Inflammatory macrophage treated with lipopolysaccharide for 1 hour (primary cell): ENCODE data around the gene LIF.

ENCODE experiments used
- DNase-seq, 2 donors: peaks; one replicate each; pipeline ENCODE4 v3.0.0-alpha.2; 2020 to 2022

Gene LIF

DNA sequence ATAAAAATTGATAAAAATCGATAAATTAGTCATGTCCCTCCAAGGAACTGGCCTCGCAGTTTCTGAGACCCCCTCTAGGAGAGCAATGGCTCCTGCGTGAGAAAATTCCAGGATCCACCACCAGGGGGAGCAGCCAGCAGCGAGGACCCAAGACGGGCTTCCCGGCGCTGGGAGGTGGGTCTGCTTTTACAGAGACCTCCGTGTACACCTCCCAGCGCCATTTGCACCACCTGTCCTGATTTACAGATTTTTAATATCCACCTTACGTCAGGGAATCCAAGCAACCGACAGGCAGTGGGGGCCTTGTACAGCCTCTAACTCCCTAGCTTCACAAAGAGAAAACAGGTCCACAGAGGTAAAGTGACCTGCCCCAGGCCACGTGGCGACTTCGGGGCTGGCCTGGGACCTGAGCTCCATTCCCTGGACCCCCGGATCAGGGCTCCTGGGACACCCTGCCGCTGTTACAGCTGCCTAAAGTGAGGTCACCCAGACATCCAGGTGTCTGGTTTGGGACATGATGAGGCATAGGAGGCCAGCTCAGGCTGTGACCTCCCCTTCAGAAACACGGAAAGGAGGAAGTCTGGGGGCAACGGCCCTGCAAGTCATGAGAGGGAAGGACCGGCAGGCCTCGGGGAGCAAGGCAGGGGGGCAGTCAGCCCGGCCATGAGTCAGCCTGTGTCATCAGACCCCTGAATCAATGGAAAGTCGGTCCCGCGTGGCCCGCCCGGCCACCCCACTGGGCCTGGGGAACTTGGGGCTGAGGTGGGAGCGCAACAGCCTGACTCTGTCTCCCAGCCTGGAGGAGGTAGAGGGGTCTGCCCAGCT, 16.6 kb upstream of the LIF start:
- peak; percentile 81 to 89 for DNase-seq

DNA sequence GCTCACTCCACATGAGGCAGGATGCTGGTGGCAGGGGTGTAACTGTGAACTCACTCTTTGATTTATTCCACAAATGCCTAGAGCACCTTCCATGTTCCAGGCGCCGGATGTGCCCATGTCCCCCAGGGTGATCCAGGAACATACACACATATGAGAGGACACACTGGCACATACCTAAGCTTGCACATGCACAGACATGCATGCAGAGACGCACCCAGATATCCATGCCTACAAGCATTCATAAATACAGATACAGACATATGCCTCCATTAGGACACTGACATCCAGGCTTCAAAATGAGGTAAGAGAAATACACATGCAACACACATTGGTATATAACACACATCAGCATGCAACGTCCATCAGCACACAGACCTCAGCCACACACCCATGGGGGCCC, 15.6 kb upstream of the LIF start:
- no peak for DNase-seq

DNA sequence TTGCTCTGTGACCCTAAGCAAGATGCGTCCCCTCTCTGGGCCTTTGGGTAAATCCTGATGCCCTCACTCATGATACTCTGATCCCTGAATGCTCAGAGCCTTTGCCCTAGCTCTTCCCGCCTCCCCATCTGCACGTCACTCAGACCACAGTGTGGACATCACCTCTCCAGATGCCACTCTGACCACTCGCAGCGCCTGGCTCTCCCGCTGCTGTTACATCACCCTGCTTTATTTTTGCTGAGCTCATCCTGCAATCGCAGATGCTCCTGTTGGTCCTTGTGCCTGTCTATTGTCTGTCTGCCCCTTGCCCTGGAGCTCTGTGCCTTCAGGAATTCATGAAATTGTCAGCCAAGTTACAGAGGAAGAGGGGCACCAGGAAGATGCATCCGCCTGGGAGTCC, 14.6 kb upstream of the LIF start:
- DNase-seq = peak; percentile 72 to 73

DNA sequence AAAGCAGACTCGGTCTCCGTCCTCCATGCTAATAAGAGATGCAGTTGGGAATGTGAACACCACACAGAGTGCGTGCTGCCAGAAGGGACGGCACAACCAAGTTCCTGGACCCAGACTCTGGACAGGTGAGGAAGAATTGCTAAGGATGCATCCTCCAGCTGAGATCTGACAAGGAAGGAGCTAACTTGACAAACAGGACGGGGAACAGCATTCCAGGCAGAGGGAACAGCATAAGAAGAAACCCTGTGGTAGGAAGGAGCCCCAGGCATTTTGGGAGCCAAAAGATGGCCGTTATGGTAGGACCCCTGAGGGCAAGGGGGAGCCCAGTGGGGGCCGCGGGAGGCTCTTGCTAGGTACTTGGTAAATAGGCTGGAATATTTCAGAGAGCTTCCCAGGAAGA, 14.1 kb upstream of the LIF start:
- DNase-seq = no peak

DNA sequence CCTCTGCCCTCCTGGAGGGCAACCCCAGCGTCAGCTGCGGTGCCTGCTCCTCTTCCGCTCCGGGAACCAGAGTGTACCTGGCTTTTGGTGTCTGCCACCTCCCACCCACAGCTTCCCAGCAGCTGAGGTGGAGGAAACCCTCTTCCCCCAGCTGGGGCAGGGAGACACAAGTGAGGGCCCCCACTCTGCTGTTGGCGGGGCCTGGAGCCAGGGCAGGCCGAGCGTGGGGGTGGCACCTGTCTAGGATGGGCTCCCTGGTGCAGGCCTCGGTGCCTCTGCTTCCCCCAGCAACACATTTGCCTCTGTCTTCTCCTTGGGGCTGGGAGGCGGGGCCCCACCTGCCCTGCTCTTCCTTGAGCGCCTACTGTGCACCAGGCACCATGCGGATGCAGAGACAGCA, 13.7 kb upstream of the LIF start:
- no peak for DNase-seq

DNA sequence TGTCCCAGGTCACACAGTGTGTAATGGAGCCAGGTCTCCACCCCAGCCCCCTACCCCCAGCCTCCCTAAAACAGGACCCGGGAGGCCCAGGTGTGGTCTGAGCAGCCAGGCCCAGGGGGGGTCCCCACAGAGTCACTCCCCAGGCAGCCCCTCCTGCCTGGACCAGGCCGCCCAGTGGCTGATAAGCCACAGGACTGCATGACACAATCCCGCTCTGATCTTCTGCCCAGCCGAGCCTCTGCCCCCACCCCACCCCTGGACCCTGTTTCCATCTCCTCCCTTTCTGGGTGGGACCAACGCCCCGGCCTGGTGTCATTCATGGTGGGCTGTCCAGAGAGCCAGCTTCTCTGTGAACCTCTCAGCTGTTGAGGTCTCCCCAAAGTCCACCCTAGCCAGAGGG, 7.8 kb upstream of the LIF start:
- no peak for DNase-seq

DNA sequence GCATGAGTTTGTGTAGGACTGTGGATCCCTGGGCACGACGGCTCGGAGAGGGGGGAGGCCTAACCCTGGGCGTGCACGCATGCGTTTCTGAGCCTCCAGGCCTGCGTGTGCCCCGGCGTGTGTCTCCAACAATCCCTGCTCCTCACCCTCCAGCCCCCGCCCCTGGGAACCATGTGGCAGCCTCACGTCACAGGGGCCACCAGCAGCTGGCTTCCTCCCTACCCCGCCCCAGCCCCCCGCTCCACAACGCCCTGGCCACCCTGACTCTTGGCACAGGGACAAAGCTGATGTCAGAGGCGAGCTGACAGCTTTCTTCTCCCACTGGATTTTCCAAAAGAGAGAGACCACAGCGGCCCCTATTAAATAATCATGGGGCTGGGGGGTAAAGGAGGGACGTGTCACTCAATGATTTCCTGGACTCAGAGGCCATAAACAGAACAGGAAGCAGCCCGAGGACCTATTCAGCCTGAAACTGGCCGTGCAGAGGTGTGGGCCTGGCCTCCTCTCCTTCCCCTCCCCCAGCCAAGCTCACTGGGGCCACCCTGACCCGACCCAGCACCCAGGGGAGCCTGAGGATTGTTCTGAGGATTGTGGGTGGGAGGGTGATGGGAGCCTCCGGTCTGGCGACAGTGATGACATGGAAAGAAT, 6.8 kb upstream of the LIF start:
- DNase-seq = no peak

DNA sequence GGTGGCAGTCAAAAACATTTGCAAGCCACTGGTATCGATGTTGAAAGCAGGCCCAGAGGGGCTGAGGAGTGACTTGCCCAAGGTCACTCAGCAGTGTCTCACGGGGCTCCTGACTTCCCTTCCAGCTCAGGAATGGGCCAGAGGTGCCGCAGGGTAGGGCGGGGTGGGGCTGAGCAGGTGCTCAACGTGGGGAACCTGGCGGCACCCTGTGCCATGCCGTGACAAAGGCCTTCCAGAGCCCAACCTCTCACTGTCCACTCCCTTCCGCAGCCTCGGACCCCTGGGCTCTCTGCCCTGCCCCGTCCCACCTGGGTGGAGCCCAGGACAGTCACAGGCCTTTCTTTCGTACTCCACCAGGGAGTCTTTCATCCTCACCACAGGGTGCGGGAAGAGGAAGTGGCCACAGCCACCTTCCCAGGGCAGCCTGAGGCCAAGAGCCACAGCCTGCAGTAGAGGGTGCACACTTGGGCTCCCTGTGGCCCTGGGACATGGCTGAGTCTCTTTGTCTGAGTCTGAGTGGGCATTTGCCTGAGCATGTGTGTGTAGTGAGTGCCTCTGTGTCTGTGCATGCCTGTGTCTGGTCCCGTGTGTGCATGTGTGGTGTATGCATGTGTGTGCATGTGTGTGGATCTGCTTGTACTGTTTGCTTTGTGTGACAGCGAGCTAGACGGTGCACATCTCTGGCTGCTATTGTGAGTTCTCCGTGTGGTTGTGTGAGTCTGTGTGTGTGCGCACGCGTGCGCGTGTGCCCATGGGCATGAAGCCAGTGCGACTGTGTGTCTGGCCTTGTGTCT, 6.0 kb upstream of the LIF start:
- no peak for DNase-seq

DNA sequence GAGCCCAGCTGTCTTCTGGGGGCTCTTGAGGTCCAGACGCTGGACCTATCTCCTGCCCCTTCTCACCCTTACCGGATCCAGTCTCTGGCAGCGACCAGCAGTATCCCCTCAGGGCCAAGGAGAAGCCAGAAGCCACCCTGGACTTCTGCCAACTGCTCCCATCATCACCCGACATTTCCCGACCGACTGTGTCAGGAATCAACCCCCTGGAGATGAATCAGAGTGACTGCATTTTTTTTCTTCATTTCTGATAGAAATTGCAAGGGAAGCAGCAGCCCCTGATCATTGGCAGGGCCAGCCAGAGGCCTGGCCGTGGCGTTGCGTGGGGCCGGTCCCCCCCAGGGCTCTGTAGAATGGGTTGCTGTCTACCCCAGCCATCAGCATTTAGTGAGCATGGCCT, 5.2 kb upstream of the LIF start:
- no peak for DNase-seq

DNA sequence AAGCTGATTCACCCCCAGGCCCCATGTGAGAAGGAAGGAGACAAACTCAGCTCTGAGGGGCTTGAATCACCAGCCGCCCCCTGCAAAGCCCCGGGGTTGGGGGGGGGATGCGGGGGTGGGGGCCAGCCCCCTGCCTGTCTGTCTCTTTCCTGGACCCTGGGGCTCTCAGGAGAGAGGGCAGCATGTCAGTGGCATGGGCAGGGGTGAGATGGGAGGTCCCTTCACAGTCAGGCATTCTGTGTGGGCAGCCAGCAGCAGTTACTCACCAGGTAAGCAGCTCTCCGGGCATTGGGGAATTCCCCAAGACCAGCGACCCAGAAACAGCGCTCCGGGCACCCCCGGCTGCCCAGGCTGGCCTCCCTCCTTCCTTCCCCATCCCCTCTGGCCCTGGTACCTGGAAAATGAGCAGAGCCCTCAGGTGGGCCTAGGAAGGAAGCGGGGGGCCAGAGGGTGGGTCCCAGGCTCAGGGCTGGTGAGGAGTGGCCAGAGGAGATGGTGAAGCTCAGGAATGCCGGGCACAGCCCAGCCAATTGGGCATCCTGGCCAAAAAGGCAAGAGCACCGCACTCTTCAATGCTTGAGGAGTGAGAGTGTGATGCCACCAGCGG, 4.2 kb upstream of the LIF start:
- DNase-seq = peak in 1 of 2 donors; percentile 40

DNA sequence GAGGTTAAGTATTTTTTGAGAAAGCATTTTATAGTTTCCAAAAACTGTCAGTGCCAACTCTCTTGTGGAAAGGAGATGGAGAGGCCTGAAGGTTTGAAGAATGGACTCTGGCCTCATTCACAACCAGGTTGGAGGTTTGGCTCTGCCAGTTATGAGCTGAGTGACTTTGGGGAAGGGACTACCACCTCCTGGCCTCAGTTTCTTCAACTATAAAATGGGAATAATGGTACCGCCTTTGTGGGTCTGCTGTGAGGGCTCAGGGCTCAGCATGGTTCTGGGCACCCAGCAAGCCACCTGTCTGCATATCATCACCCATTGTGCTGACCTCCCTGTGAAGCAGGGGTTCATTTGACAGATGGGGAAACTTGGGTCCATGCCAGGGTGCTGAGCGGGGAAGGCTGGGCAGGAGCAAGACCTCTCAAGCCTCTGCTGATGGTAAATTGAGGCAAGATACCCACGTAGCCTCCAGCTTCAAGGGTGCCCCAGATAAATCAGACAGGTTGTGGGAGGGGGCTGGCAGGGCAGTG, 3.5 kb upstream of the LIF start:
- no peak for DNase-seq

DNA sequence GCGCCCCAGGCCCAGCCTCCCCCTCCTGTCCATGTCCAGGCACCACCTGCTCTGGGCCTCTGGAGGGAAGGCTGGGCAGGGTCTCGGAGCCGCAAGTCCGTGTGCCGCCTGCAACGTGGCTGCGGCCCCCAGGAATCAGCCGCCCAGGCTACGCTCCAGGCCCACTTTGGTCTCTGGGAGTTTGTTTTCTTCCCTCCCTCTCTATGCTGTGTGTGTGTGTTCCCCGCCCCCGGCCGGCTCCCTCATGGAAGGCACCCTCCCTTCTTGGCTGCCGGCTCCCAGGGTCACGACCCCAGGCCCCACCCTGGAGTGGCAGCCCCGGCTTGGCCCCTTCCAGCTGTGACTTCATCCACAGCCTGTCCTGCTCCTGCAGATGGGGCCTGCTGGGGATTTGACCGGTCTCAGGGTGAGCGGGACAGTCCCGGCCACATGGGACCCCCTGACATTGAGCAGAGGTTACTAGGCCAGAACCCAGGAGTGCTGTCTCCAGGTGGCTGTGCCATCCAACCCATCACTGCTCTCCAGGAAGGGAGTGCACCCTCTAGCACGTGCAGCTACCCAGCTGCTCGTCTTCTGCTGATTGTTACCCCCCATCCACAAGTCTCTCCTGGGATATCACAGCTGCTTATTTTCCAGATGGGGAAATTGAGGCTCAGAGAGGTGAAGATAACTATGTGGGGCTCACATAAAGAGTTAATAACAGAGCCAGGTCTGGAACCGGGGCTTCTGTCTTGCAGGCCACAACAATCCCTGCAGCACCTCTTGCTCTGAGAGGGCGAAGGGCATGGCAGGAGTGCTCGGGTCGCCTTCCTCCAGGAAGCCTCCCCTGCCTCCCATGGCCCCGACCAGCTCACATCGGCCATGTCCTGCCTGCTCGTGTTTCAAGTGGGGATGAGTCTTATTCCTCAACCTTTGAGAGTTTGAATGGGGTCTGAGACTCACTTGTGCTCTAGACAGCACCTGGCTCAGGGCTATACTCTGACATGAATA, 2.8 kb upstream of the LIF start:
- no peak for DNase-seq

DNA sequence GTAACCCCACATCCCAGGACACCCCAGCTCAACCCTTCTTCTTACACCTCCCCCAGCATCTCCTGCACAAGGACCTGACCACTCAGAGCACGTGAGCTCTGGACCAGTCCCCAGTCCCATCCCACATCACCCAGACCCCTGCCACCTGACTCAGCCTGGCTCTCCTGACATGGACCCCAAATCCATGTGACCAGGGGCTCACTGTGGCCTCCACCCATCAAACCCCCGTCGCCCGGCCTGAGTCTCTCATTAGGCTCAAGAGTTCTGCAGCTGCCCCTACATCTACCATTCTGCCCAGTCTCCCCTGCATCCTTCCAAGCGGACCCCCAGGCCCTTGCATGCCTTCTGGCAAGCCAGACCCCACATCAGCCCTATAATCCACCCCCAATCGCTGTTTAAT, 1.9 kb upstream of the LIF start:
- no peak for DNase-seq

DNA sequence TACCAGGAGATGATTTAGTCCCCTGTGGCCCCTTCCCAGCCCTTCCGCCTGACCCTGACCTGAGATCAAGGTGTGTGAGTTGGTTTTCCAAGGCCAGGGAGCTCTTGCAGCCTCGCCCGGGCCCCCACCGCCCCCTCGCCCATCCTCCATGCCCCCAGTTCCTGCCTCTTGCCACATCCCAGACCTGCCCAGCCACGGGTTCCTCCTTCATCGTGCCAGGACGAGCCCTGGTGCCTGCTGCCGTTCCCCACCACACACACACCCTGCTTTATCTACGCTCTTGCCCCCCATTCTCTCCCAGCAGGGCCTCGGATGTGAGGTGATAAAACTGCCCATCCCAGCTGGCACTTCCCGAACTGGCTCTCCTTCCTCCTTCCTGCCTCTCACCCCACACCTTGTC, 1.4 kb upstream of the LIF start:
- DNase-seq = no peak

DNA sequence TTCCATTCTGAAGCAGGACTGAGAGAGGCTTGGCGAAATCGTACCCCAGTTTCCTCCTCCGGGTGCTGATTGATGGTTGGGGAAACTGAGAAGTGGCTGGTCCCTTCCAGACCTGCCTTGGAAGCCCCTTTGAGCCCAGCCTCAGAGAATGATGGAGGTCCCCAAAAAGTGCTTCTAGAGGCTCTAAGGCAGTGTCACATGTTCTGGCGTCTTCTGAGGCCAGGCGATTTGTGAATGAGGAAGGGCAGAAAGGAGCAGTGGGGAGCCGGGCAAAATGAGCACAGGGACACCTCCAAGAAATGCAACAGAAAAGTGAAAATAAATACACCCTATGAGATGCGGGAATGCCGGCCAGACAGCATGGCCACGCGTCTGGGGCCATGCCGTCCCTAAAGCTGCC, 1.0 kb upstream of the LIF start:
- no peak for DNase-seq

DNA sequence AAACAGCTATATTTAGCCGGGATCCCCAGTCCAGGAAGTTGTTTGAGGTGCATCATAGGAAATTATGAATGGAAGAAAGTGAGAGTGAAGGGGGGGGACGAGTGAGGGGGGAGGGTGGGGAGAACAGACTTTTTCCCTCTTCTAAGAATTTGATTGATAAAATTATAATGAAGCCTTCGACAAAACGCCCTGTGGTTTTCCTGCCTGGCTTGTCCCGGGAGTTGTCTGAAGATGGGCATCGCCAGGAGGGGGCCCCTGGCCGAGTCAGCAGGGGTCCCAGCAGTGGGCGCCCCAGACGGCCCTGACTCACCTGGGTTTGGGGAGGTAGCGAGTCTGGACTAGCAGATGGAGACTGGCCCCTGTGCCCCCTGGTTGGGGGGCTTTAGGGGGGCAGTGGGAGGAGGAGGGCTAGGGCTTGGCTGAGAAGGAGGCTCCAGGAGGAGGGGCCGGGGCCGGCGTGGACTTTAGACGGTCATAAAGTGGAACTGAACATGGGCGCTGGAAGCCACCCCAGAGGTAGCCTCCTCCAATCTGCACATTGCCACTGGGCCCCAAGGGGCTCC, 336 bp upstream of the LIF start:
- no peak for DNase-seq

DNA sequence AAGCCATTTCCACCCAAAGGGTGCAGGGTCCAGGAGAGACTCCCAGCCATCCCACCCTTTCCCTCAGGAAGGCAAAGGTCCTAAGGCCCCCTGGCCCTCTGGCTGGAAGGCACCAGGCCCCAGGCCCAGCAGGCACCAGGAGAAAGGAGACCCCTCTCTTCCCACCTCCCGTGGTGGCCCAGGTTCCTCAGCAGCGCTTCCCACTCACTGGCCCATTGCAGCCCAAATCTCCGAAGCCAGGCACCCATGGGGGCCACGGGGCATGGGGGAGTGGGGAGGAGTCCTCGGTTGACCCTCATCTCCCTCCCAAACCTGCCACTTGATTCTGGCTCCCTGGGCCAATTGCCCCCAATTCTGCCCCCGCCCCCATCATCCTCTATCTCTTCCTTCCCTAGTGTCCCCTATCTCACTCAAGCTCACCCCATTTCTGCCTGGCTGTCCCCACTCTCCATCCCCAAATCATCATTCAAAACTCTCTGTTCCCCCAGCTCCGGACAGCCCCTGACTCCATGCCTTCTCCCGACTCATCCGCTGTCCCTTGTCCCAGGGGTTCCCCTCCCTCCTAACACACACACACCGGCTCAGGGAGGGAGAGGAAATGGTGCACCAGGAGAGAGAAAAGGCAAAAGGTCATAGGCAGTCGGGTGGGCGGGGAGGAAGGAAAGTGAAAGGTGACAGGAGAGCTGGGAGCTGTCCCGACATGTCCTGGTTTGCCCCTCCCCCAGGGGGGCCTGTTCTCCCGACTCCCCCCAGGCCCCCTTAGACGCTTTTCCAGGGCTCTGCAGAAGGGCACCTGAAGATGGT, 1.2 kb downstream of the LIF start:
- no peak for DNase-seq

DNA sequence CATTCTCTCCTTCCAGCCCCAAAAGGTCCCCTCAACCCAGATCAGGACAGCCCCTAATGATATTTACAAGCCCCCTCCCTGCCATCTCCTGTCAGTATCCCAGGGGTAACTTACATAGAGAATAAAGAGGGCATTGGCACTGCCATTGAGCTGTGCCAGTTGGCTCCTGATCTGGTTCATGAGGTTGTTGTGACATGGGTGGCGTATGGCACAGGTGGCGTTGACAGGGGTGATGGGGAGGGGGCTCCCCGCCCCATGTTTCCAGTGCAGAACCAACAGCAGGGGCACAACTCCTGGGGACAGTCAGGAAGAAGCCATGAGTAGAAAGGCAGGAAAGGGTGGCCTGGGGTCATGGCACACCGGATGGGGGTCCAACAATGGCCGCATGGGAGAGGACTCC, 1.9 kb downstream of the LIF start:
- no peak for DNase-seq

DNA sequence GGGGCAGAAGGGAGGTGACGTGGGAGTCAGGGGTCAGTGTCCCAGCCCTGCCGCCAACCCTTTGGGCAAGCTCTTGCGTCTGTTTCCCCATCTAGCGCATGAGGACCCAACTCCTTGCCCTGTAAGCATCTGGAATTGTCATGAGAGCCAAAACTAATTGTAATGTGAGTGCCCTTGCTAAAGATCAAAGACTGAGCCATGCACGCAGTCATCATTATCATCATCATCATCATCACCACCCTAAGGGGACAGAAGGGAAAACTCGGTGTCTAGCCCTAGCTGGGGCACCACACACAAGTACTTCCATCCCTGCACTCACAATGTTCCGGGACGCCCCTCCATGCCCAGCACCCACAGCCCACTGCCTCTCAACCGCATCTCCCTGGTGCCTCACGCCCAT, 2.5 kb downstream of the LIF start:
- no peak for DNase-seq

DNA sequence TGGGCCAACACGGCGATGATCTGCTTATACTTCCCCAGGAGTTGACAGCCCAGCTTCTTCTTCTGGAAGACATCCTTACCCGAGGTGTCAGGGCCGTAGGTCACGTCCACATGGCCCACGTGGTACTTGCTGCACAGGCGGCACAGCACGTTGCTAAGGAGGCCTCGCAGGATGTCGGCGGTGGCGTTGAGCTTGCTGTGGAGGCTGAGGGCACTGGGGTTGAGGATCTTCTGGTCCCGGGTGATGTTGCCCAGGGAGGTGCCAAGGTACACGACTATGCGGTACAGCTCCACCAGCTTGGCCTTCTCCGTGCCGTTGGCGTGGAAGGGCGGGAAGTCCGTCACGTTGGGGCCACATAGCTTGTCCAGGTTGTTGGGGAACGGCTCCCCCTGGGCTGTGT, 2.9 kb downstream of the LIF start:
- no peak for DNase-seq
